GM12892 (cell line): ENCODE measurements around the gene COL7A1.

Source experiments
- POLR2A ChIP-seq: IDR thresholded peaks from 2 replicates; pipeline ENCODE4 v1.6.1; 2011; ENCODE audit warnings: low read depth, low read length, control low read depth
- POLR2AphosphoS5 ChIP-seq: IDR thresholded peaks from 2 replicates; pipeline ENCODE4 v1.6.1; 2011; ENCODE audit warnings: low read depth, low read length, control low read depth
- TAF1 ChIP-seq: IDR thresholded peaks from 2 replicates; pipeline ENCODE4 v1.6.1; 2011; ENCODE audit warnings: low read depth, mild to moderate bottlenecking, control low read depth, low read length, borderline replicate concordance

- TF ChIP-seq POLR2A (no peak), POLR2AphosphoS5 (no peak), TAF1 (no peak)
Observed at GRCh38 chr3:48548126-48548525, 47.0 kb downstream of the COL7A1 start.
